ENCODE results near the gene HCRT.
"Not testable (repeated sequence)": the region's sequence is repeated elsewhere in the genome, so short reads cannot be mapped to it uniquely, and the experiment has no call there.

HCRT gene

GRCh38 chr17:42197564-42198156 is 12.4 kb upstream of the HCRT start:
- FAIRE-seq = no peak

- no peak for FAIRE-seq
Measured at GRCh38 chr17:42193969-42194899, 9.0 kb upstream of the HCRT start, which contains the start of gene GHDC. Gene GHDC (minus strand): TSS chr17:42194494. CDS start chr17:42193581, 913 bp downstream.

- FAIRE-seq = no peak
Measured at GRCh38 chr17:42193216-42193968, 8.1 kb upstream of the HCRT start.

- FAIRE-seq = no peak
Measured at GRCh38 chr17:42192189-42193126, 7.2 kb upstream of the HCRT start.

- no peak for FAIRE-seq
Measured at GRCh38 chr17:42191275-42191608, 6.0 kb upstream of the HCRT start.

GRCh38 chr17:42190491-42191274 is 5.4 kb upstream of the HCRT start:
- no peak for FAIRE-seq

GRCh38 chr17:42189651-42189965 is 4.4 kb upstream of the HCRT start:
- FAIRE-seq = no peak

- no peak for FAIRE-seq
Measured at GRCh38 chr17:42188749-42189650, 3.7 kb upstream of the HCRT start.

GRCh38 chr17:42187833-42188232 is 2.6 kb upstream of the HCRT start:
- no peak for FAIRE-seq

GRCh38 chr17:42186191-42186590 is 939 bp upstream of the HCRT start:
- not testable (repeated sequence) for FAIRE-seq

- FAIRE-seq = no peak
Measured at GRCh38 chr17:42185621-42185930, 324 bp upstream of the HCRT start.

GRCh38 chr17:42183741-42184711 is 1.2 kb downstream of the HCRT start:
- FAIRE-seq = no peak

GRCh38 chr17:42182927-42183734 is 2.1 kb downstream of the HCRT start:
- FAIRE-seq = no peak

- no peak for FAIRE-seq
Measured at GRCh38 chr17:42181851-42182207, 3.4 kb downstream of the HCRT start.

GRCh38 chr17:42180922-42181850 is 4.1 kb downstream of the HCRT start, which contains the start of gene KCNH4:
Gene KCNH4 (minus strand): TSS chr17:42181142. CDS start chr17:42180945, 197 bp downstream.
- FAIRE-seq = no peak

GRCh38 chr17:42180411-42180921 is 4.8 kb downstream of the HCRT start:
- FAIRE-seq = no peak

GRCh38 chr17:42179911-42180410 is 5.3 kb downstream of the HCRT start:
- FAIRE-seq = no peak

All from colon (tissue), 2 donors.